HS-5 (cell line): Measurements from ENCODE around the gene ERGIC1.
"Not testable (repeated sequence)": the region's sequence is repeated elsewhere in the genome, so short reads cannot be mapped to it uniquely, and the experiment has no call there.

ENCODE experiments used
- DNase-seq: peaks from one replicate; pipeline ENCODE4 v3.0.0-alpha.2; 2012; ENCODE audit warnings: low read depth

The ERGIC1 gene

GRCh38 chr5:172833686-172834414, at the start of gene ERGIC1:
Gene ERGIC1 (plus strand): TSS chr5:172834251. CDS start chr5:172834414, 163 bp downstream.
- DNase-seq = no peak

GRCh38 chr5:172785429-172786088, 48.5 kb upstream of the ERGIC1 start:
- DNase-seq = no peak

- DNase-seq = no peak
Measured at GRCh38 chr5:172786736-172787462, 47.2 kb upstream of the ERGIC1 start.

GRCh38 chr5:172787538-172787937, 46.5 kb upstream of the ERGIC1 start:
- not testable (repeated sequence) for DNase-seq

GRCh38 chr5:172788771-172789686, 45.0 kb upstream of the ERGIC1 start:
- no peak for DNase-seq

GRCh38 chr5:172789687-172790495, 44.2 kb upstream of the ERGIC1 start:
- no peak for DNase-seq

- DNase-seq = no peak
Measured at GRCh38 chr5:172790496-172790889, 43.6 kb upstream of the ERGIC1 start.

- no peak for DNase-seq
Measured at GRCh38 chr5:172791286-172791685, 42.8 kb upstream of the ERGIC1 start.

GRCh38 chr5:172791726-172792445, 42.2 kb upstream of the ERGIC1 start:
- no peak for DNase-seq

GRCh38 chr5:172792701-172793570, 41.1 kb upstream of the ERGIC1 start:
- DNase-seq = no peak

- DNase-seq = no peak
Measured at GRCh38 chr5:172793577-172794488, 40.2 kb upstream of the ERGIC1 start.

GRCh38 chr5:172795318-172795977, 38.6 kb upstream of the ERGIC1 start:
- DNase-seq = peak; percentile 98

GRCh38 chr5:172796306-172796705, 37.7 kb upstream of the ERGIC1 start:
- no peak for DNase-seq

- no peak for DNase-seq
Measured at GRCh38 chr5:172797771-172798191, 36.3 kb upstream of the ERGIC1 start.

GRCh38 chr5:172798422-172799215, 35.4 kb upstream of the ERGIC1 start:
- peak; percentile 88 for DNase-seq

GRCh38 chr5:172799416-172799815, 34.6 kb upstream of the ERGIC1 start:
- no peak for DNase-seq

GRCh38 chr5:172800088-172800551, 33.9 kb upstream of the ERGIC1 start:
- DNase-seq = no peak
